Keratinocyte (primary cell): ENCODE measurements around the gene JAZF1.

Experiments
- EZH2 ChIP-seq: IDR thresholded peaks from one replicate; pipeline ENCODE4 v1.6.1; 2012; ENCODE audit warnings: inconsistent platforms, mild to moderate bottlenecking, low read length, moderate library complexity
- TF ChIP-seq, protein P1 (sequence below), 3 experiments: IDR thresholded peaks in 1 of 3; conservative IDR thresholded peaks in 1 of 3; optimal IDR thresholded peaks in 1 of 3; 2 replicates in 2 of 3; 3 replicates in 1 of 3; pipeline versions ENCODE3 to v1.5.1; 2011; ENCODE audit warnings: low read length in 3 of 3, mild to moderate bottlenecking in 3 of 3, moderate library complexity in 2 of 3, control low read depth in 1 of 3, inconsistent platforms in 1 of 3; ENCODE audit not compliant: insufficient read depth in 2 of 3; ENCODE audit errors: extremely low read depth in 1 of 3

DNA sequence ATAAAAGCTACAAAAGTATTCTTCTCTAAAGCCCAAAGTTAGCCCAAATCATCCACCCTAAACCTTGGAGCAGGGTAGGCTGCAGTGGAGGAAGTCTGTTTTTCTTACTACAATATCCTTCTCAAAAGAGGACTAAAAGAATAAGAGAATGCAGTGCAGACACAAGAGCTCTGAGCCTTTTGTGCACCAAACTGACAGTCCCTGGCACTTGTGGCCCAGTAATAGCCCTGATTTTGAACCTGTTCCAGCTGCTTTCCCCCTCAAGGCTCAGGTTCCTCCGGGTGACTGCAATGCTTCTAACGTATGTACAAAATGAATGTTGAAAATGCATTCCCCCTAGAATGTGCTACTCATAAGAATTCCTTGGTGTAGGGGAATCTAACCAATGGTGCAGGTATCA is 154.4 kb downstream of the JAZF1 start:
- TF ChIP-seq, protein P1, sequence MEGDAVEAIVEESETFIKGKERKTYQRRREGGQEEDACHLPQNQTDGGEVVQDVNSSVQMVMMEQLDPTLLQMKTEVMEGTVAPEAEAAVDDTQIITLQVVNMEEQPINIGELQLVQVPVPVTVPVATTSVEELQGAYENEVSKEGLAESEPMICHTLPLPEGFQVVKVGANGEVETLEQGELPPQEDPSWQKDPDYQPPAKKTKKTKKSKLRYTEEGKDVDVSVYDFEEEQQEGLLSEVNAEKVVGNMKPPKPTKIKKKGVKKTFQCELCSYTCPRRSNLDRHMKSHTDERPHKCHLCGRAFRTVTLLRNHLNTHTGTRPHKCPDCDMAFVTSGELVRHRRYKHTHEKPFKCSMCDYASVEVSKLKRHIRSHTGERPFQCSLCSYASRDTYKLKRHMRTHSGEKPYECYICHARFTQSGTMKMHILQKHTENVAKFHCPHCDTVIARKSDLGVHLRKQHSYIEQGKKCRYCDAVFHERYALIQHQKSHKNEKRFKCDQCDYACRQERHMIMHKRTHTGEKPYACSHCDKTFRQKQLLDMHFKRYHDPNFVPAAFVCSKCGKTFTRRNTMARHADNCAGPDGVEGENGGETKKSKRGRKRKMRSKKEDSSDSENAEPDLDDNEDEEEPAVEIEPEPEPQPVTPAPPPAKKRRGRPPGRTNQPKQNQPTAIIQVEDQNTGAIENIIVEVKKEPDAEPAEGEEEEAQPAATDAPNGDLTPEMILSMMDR (optimal IDR thresholded peaks at IDR 0.05 in 1 of 3, IDR thresholded peaks at IDR 0.05 in 1 of 3, conservative IDR thresholded peaks at IDR 0.05 in 1 of 3; ENCODE audit: extremely low read depth in 1 of 3, insufficient read depth in 2 of 3, low read length in 3 of 3), result no peak
- TF ChIP-seq EZH2, result no peak
